Measurements from ENCODE around the gene VARS2.

GRCh38 chr6:30883685-30884520 is 30.1 kb upstream of the VARS2 start, which contains the start of gene DDR1:
- TF ChIP-seq CTCF (conservative IDR thresholded peaks at IDR 0.05) = no peak
- TF ChIP-seq EZH2 (IDR thresholded peaks at IDR 0.05; ENCODE audit: low read depth) = no peak

Data from PC-9 (cell line).